HG03103 (cell line): Measurements from ENCODE around the gene IFT57.
"Not testable (repeated sequence)": the region's sequence is repeated elsewhere in the genome, so short reads cannot be mapped to it uniquely, and the experiment has no call there.

Experiments used
- ATAC-seq: cut with Tn5 transposase; IDR thresholded peaks from one replicate; pipeline ENCODE4 v1.9.1; 2021; ENCODE audit warnings: low read depth; ENCODE audit not compliant: unreplicated experiment

Gene IFT57, protein sequence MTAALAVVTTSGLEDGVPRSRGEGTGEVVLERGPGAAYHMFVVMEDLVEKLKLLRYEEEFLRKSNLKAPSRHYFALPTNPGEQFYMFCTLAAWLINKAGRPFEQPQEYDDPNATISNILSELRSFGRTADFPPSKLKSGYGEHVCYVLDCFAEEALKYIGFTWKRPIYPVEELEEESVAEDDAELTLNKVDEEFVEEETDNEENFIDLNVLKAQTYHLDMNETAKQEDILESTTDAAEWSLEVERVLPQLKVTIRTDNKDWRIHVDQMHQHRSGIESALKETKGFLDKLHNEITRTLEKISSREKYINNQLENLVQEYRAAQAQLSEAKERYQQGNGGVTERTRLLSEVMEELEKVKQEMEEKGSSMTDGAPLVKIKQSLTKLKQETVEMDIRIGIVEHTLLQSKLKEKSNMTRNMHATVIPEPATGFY

GRCh38 chr3:108221911-108222852 lies at the start of gene IFT57:
IFT57 (minus strand) TSS chr3:108222424; CDS start chr3:108222322, 102 bp downstream.
- peak; percentile 87 for ATAC-seq

DNA sequence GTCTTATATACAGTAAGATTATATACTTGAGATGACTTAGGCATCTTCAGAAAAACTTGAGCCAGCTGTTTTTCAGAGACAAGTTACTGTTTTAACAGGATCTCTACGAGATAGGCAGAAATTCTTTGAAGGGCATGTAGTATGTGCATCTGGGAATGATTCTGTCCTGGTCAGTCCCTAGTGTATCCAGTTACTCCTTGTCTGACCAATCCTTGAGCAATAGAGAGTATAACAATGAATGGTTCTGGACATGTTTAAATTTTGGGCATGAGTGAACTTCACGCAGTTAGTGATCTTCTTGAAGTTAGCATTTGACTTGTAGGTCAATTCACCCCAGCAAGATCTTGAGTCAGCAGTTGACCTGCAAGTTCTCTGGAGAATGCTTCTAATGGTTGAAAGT lies 49.4 kb upstream of the IFT57 start:
- no peak for ATAC-seq

- ATAC-seq = not testable (repeated sequence)
These were observed 46.0 kb upstream of the IFT57 start for GRCh38 chr3:108268235-108268634.

DNA sequence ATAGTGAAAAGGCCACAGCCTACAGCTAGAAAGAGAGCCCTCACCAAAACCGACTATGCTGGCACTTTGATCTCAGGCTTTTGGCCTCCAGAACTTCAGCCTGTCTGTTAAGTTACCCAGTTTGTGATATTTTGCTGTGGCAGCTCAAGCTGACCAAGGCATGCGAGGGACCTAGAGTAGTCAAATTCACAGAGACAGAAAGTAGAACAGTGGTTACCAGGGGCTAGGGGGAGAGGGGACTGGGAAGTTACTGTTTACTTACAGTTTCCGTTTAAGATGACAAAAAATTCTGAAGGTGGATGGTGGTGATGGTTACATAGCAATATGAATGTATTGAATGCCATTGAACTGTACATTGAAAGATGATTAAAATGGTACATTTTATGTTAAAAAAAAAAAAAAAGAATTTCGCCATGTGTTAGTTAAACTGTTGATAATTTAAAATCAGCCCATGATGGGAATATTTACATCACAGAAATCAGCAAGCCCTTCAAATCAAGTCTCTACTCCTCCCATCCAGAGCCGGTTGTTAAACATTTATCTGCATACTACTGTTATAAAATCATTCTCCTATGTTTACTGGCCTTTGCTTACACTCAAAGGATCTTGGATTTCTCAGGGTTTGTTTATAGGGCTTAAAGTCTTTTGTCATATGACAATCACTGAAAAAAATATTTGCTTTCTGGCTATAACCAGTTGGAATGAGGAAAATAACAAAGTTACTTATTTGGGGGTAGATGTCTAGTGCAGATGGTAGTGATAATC lies 42.5 kb upstream of the IFT57 start:
- peak; percentile 56 for ATAC-seq

DNA sequence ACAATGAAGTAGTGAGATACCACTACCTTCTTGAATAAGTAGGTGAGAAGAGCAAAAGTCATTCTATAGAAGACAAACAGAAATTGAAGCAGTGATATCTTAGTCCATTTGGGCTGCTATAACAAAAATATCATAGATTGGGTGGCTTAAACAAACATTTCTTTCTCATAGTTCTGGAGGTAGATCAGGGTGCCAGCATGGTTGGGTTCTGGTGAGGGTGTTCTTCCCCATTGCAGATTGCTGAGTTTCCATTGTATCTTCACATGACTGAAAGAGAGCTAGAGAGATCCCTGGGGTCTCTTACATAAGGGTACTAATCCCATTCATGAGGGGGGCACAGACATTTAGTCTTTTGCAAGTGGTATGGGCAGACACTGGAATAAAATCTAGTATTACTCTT lies 32.9 kb upstream of the IFT57 start:
- ATAC-seq = no peak

GRCh38 chr3:108251844-108252243 lies 29.6 kb upstream of the IFT57 start:
- ATAC-seq = no peak

DNA sequence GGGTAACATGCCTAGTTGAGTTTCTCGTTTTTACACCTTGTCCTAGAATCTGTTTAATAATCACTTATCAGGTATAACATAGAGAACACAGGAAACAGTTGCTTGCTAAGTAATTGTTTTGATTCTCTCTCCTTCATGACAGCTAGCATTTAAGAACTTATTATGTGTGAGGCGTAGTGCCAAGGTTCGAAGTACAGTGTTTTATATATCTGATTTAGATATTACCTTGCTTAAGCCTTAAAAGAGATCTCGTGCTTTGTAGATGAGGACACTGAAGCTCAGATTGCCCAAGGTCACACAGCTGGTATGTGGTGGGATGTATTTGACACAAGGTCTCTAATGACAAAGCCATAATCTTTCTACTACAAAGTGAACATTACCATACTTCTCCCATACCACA lies 29.0 kb upstream of the IFT57 start:
- no peak for ATAC-seq

GRCh38 chr3:108250626-108251025 lies 28.4 kb upstream of the IFT57 start:
- no peak for ATAC-seq

DNA sequence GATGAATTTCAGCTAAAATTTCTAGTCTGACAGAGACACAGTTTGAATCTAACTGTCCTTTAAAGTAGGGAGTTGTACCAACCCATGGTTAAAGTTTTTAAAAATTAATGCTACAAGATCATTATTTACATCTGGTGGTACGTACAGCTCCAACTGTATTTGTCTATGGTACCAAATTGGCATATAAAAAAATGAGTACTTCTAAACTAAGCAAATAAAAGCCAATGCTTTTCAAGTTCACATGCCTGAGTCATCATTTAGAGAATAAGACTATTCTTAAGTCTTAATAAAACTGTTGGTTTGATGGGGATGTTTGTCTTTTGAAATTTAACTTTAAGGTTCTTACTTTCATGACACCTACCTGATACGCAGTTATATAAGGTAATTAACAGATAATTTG lies 21.0 kb upstream of the IFT57 start:
- ATAC-seq = no peak

- no peak for ATAC-seq
These were observed 20.6 kb upstream of the IFT57 start for GRCh38 chr3:108242776-108243175.

DNA sequence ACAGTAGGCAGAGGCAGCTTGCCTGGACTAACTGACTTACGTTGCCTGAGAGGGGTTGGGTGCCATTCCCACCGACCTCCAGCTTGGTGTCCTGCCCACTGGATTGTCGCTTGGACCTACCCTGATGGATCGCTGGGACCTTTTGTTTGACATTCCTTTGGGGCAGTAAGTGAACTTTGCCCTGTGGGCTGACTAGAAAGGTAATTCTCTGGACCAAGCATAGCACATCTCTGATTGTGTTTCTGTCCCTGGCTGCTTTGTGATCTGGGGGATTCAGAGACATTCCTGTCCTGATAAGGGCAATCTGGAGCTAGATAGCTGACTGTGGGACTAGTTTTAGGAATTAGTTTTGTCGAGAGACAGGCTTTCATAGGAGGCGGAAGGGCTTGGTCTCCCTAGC lies 19.5 kb upstream of the IFT57 start:
- no peak for ATAC-seq

DNA sequence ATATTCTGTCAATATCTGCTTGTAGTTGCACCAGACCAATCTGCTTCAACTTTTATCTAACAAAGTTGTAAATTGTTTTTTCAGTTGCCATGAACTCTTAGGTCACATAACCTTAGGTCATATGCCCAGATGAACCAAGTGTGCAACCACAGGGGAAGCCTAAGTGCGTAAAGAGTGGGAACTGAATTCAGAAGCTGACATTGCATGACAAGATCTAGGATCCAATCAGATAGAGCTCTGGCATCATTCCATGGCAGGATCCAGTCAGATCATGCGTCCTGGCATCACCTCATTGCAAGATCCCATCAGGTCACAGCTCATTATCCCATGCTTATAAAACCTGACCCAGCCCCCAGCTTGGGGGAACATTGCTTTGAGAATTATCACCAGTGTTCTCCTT lies 18.9 kb upstream of the IFT57 start:
- ATAC-seq = no peak

GRCh38 chr3:108239082-108239481 lies 16.9 kb upstream of the IFT57 start:
- no peak for ATAC-seq

- ATAC-seq = no peak
These were observed 13.1 kb upstream of the IFT57 start for GRCh38 chr3:108235290-108235689.

GRCh38 chr3:108234387-108234957 lies 12.2 kb upstream of the IFT57 start:
- no peak for ATAC-seq

GRCh38 chr3:108228286-108228685 lies 6.1 kb upstream of the IFT57 start:
- no peak for ATAC-seq

- ATAC-seq = no peak
These were observed 4.9 kb upstream of the IFT57 start for GRCh38 chr3:108227131-108227530.

- ATAC-seq = no peak
These were observed 3.0 kb upstream of the IFT57 start for GRCh38 chr3:108225221-108225620.

DNA sequence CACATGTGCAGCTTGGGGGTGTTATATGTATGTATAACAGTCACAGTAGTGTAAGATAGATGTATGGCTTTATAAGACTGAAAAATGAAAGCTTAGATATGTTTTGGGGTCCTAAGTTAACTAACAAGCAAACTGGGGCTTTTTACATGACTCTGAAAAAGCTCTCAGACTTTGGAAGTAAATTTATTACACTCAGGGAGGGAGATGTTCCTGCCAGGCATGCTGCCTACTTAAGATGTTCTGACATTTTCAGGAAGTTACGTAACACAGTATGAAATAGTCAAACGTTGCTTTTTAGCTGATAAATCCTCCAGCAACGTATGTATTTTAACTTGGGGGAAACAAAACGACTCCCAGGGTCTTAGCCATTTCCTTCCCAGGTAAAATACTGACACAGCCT lies 1.7 kb upstream of the IFT57 start:
- ATAC-seq = no peak

GRCh38 chr3:108222853-108223565 lies 785 bp upstream of the IFT57 start:
- ATAC-seq = no peak
